Kidney (tissue), 14 donors: ENCODE results near the gene AJM1. TPM values are rescaled to one million over a fixed set of nuclear protein-coding genes. Genes with fewer than 3 reads are reported as not detected.
A peak's percentile ranks its signal among the peaks of the same experiment; 100 is the strongest.

ENCODE experiments used
- DNase-seq, 5 donors: peaks; one replicate each; pipeline ENCODE4 v3.0.0-alpha.2; 2013 to 2020
- FAIRE-seq: peaks from 2 replicates; lab custom pipeline; 2012; peaks lifted over from hg19 to GRCh38; lab: Jason Lieb, UNC
- H3K27ac ChIP-seq, 2 donors: one replicate each; pipeline ENCODE4 v1.7.0; 2013; ENCODE audit warnings: low read depth in 2 of 2, low read length in 2 of 2, inconsistent platforms in 1 of 2
- H3K27me3 ChIP-seq: one replicate; pipeline ENCODE4 v1.7.1; 2013; ENCODE audit warnings: low read length, inconsistent platforms; ENCODE audit not compliant: control insufficient read depth, insufficient read depth
- H3K36me3 ChIP-seq, 3 donors: one replicate each; pipeline versions ENCODE4 v1.7.0 to v1.7.1; 2013; ENCODE audit warnings: low read length in 3 of 3, control low read depth in 1 of 3, inconsistent platforms in 1 of 3; ENCODE audit not compliant: insufficient read depth in 3 of 3, control insufficient read depth in 2 of 3
- H3K4me1 ChIP-seq, 3 donors: one replicate each; pipeline versions ENCODE4 v1.7.0 to v1.7.1; 2013; ENCODE audit warnings: low read length in 3 of 3, inconsistent platforms in 1 of 3, low read depth in 1 of 3; ENCODE audit not compliant: control insufficient read depth in 2 of 3, insufficient read depth in 2 of 3
- H3K4me3 ChIP-seq, 3 donors: one replicate each; pipeline versions ENCODE4 v1.7.0 to v1.8.1; 2013; ENCODE audit warnings: low read length in 3 of 3, control low read depth in 1 of 3, inconsistent platforms in 1 of 3
- H3K9ac ChIP-seq, 3 donors: one replicate each; pipeline versions ENCODE4 v1.7.0 to v1.7.1; 2013; ENCODE audit warnings: low read length in 3 of 3, control low read depth in 1 of 3, inconsistent platforms in 1 of 3
- H3K9me3 ChIP-seq, 3 donors: one replicate each; pipeline versions ENCODE4 v1.7.0 to v1.7.1; 2013; ENCODE audit warnings: low read length in 3 of 3, control low read depth in 1 of 3, inconsistent platforms in 1 of 3; ENCODE audit not compliant: control insufficient read depth in 2 of 3, insufficient read depth in 1 of 3
- CTCF ChIP-seq: IDR thresholded peaks from 3 replicates; pipeline ENCODE4 v1.5.1; 2012; ENCODE audit warnings: mild to moderate bottlenecking, moderate library complexity, borderline replicate concordance; ENCODE audit not compliant: insufficient read depth; ENCODE audit errors: extremely low read depth
- intact Hi-C: fragments of 100-400 bp; cut with DNase I; formaldehyde crosslinking; loops from one replicate; pipeline ENCODE4 v1.11.1; 2022
- polyA plus RNA-seq: library from polyadenylated mRNA; stranded (reverse); fragments of 350-450 nt; fragmentation: Illumina TruSeq; extraction: RNeasy Lipid Tissue Mini Kit (QIAGEN cat#74804); gene quantifications from one replicate; pipeline ENCODE4 v1.2.3, GENCODE V29; 2014; ENCODE audit warnings: low read depth, low replicate concordance; ENCODE audit not compliant: insufficient read depth
- total RNA-seq: library from RNA; stranded (reverse); fragmentation: NEBNext Ultra II Directional; extraction: Animal tissue kit (Norgen Biotek cat#: 25700); gene quantifications from one replicate; pipeline ENCODE4 v1.2.1, GENCODE V29; 2021
- donor health status: control.
- donor health status: control.
- donor health status: control.
- donor health status: control.
- donor health status: control.
- donor health status: DM: yes; HTN: yes; CAD: no.
- donor health status: Normal renal cell carcinoma (clear cell type).

AJM1 gene
- total and polyA plus RNA-seq, 2 donors from 2014 or later, result 2.5 to 5.3 TPM

- Histone ChIP-seq H3K27ac (peak within 1 kb of the TSS; percentile 74 to 86), H3K27me3 (no peaks in the 10 kb centered on the region), H3K4me1 (peaks cover 0 to 14% (median 6%) of the 10 kb centered on the region in 3 donors), H3K36me3 (peaks cover 0 to 9% (median 0%) of the 10 kb centered on the region in 3 donors), H3K9ac (peak within 1 kb of the TSS; percentile 28 to 73 (median 64)), H3K9me3 (no peaks in the 10 kb centered on the region), H3K4me3 (peak within 1 kb of the TSS; percentile 62 to 73 (median 66))
- no peak for FAIRE-seq
- intact Hi-C loops, result no loop called here
- TF ChIP-seq CTCF, result no peak
- DNase-seq, result peak; percentile 81 to 93 (median 86)
These were observed 34.8 kb upstream of the AJM1 start, which contains the start of gene RABL6 for GRCh38 chr9:136807281-136808074. Gene RABL6, plus strand, starts transcription at chr9:136807948. Its CDS starts 249 bp downstream, at chr9:136808197.

GRCh38 chr9:136808075-136808805, 34.0 kb upstream of the AJM1 start:
- Histone ChIP-seq H3K27me3 (no peaks in the 10 kb centered on the region), H3K36me3 (peaks cover 0 to 12% (median 2%) of the 10 kb centered on the region in 3 donors), H3K27ac (no peak overlapping the region), H3K9ac (peak overlapping the region in 2 of 3 donors; percentile 28 to 46), H3K4me1 (peaks cover 0 to 14% (median 6%) of the 10 kb centered on the region in 3 donors), H3K9me3 (no peaks in the 10 kb centered on the region), H3K4me3 (peak overlapping the region; percentile 62 to 69 (median 66))
- peak; percentile 48 to 85 (median 68) for DNase-seq
- FAIRE-seq, result no peak
- TF ChIP-seq CTCF, result no peak
- intact Hi-C loops, result no loop called here

- no peak for TF ChIP-seq CTCF
- Histone ChIP-seq H3K27me3 (no peaks in the 10 kb centered on the region), H3K4me1 (peaks cover 0 to 14% (median 6%) of the 10 kb centered on the region in 3 donors), H3K27ac (no peak overlapping the region), H3K4me3 (peak overlapping the region; percentile 16 to 69 (median 62)), H3K36me3 (peaks cover 0 to 12% (median 2%) of the 10 kb centered on the region in 3 donors), H3K9ac (peak overlapping the region in 2 of 3 donors; percentile 28 to 42), H3K9me3 (no peaks in the 10 kb centered on the region)
- DNase-seq, result peak in 1 of 5 donors; percentile 34
- FAIRE-seq, result no peak
- intact Hi-C loops, result no loop called here
These were observed 33.5 kb upstream of the AJM1 start for GRCh38 chr9:136808806-136809158.
